ENCODE measurements around the gene NTRK3.

Gene NTRK3

DNA sequence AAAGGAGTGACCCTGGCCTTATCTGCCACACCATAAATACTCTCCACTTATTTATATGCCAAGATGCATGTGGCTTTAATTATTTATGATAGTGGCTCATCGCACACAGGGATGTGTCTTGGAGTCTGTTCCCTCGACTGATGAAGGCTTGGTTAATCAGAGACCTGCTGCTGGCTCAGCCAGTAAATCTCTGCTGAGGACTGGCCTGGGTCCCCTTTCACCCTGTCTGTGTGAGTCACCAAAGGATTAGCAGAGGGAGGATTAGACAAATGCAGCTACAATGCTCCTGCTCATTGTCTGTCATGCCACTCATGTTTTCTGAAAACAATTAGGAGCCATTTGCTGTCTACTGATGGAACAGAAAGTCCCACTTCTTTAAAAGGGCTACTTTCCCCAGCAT, 226.8 kb downstream of the NTRK3 start:
- DNase-seq (ENCODE audit: low read depth in 2 of 2): peak; percentile 4 to 9

DNA sequence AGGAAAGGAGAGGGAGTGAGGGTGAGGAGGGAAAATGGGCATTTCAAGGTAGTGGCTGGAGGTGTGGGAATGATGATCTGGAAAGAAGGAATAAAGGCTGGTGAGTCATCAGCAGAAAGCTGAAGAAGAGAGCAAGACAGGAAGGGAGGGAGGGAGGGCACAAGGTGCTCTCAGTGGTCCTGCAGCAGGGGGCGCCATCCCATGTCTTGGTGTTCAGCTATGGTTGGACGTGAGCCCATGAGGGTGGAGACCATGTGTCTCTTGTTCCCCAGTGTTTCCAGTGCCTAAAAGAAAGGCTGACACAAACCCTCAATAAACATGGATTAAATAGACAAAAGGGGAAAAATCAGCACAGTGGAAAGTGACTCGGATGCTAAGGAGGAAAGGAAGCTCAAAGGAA, 228.5 kb downstream of the NTRK3 start:
- no peak for DNase-seq (ENCODE audit: low read depth in 2 of 2)

DNA sequence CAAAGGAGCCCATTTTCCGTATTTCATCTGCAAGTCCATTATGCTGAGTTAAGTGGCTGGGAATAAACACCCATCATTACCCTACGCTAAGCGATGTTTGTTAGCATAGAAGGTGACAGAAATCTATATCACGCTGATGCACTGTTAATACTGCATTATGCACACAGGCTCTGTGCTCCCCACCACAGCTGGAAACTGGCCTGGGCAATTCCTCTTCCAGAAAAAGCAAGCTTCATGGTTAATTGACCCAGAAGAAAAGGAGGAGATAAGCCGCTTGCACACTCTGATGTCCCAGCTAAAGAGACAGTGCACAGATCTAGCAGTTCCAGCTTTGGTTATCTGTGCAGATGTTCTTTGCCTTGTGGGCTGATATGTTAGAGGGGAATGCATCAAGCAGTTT, 232.6 kb downstream of the NTRK3 start:
- no peak for DNase-seq (ENCODE audit: low read depth in 2 of 2)

DNA sequence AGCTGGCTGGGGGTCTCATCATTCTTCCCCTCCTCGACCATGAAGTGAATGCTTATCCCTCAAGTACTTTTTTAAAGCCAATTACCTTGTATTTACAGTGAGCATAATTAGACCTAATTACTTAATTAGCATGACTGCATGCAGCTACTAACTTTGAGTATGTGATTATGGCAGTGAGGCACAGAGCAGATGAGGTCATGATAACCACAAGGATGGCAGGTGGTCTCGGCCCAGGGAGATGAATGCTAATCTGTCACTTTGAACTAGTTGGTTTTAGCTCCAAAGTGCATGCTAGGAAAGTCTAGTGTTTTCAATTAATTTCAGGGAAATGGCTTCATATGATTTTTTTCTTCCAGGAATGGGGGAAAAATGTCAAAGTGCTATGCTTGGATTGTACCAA, 233.8 kb downstream of the NTRK3 start:
- peak; percentile 13 to 19 for DNase-seq (ENCODE audit: low read depth in 2 of 2)

DNA sequence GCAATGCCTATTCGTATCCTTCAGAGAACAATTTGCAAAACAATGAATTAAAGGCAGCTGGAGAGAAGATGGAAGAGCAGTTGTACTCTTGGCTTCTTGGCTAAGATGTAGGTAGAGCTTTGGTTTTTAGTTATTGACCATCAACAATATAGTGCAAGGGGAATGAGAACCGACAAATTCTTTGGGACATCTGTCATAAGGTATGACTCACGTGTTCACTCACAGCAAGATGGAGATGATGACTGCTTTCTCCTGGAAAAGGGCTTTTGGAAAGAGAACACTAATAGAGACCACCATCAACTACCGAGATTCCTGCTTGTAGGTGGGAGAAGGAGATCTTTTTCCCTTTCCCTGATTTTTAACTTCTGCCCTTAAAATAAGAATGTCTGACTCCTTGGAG, 234.9 kb downstream of the NTRK3 start:
- DNase-seq (ENCODE audit: low read depth in 2 of 2): no peak

DNA sequence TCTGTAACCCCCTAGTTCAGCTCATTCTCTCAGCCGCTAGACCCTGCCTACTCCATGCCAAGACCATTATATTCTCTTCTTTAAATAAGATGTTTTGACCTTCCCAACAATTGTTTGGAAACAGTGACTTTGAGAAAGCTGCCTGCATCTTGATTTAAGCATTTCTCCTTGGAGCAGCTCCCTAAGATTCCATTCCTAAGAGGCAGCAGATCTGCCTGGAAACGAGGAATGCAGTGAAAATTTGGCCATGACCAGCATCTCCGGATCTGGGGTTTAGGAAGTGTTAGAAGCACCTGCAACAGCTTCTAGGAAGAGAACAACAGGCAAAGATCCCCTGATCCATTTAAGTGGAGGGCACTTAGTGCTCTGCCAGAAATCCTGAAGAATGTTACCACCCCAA, 235.7 kb downstream of the NTRK3 start:
- no peak for DNase-seq (ENCODE audit: low read depth in 2 of 2)

DNA sequence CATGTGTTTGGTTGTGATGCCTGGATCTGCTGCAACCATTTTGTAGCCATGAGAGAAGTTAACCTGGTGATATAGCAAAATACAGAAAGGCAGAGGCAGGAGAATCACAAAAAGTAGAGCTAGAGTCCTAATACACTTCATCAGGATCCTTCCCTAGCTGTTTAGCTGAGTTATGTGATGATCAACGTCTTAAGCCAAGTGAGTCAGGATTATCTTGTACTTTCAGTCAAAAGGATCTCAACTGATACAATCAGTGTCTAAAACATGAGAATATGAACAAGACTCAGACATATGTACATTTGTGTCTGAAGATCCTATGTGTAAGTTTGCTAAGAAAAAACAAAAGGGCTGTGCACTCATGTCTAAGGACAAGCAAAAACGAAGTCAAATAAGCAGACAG, 236.9 kb downstream of the NTRK3 start:
- DNase-seq (ENCODE audit: low read depth in 2 of 2): no peak

DNA sequence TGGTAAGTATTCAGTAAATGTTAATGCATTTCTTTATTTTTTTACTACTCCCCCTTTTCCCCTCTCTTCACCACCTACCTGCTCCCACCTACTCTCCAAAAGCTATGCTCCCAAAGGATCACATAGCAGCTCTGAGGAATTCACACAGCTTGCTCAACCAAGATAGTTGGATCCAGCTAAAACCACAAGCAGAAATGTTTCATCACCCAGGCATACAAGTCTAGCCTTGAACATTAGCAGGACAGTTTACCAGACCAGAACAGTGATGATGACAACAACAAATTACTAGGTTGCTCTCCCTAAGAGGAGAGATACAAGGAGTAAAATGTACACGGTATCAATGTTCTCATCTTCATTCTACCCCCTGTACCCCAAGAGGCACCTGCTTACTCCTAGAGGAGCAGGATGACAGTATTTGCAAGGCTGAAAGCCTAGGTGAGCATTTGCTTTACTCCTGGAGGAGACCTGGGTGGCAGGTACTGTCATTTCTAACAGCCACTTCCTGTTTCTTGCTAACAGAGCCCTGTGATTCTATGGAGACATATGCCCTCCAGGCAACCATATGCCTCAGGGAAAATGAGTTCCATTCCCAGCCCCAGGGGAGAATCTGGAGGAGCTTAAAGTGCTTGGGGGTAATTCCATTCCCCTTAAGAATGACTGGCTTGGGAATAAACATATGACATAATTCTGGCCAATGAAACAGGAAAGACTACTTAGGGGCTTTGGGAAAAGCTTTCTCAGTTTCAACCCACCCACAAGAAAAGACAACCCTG, 237.5 kb downstream of the NTRK3 start:
- DNase-seq (ENCODE audit: low read depth in 2 of 2): peak; percentile 77 to 78

DNA sequence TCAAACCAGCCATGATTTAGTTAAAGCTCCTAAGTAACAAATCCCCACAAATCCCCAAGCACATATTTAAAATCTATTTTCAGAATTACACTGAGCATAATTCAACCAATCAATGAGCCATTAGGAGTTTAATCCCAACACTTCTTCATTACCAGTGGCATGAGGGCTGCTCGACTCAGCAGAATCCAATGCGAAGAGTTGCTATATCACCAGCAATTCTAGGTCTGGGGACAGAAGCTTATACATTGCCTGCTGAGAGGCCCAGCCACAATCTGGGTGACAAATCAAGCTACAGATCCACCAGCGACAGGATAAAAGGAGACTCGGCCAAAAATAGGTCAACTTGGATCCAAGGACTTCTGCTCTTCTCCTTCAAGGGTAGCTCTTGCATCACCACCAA, 238.8 kb downstream of the NTRK3 start:
- no peak for DNase-seq (ENCODE audit: low read depth in 2 of 2)

DNA sequence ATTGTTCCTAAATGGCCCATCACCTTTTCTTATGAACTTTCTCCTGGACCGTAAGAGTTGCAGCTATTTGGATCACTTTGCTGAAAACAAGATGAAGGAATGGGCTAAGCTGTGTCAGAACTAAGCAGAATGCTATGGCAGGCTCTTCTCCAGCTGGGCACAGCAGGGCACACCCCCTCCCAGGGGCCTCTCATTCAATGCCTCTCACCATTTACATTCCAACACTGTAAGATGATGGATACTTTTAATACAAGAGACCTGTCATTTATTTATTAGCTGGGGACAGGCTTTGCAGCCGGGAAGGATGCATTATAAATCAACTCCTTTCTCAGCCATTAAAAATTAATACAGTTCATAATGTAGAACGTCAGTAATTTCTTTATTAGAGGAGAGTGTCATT, 240.1 kb downstream of the NTRK3 start:
- no peak for DNase-seq (ENCODE audit: low read depth in 2 of 2)

DNA sequence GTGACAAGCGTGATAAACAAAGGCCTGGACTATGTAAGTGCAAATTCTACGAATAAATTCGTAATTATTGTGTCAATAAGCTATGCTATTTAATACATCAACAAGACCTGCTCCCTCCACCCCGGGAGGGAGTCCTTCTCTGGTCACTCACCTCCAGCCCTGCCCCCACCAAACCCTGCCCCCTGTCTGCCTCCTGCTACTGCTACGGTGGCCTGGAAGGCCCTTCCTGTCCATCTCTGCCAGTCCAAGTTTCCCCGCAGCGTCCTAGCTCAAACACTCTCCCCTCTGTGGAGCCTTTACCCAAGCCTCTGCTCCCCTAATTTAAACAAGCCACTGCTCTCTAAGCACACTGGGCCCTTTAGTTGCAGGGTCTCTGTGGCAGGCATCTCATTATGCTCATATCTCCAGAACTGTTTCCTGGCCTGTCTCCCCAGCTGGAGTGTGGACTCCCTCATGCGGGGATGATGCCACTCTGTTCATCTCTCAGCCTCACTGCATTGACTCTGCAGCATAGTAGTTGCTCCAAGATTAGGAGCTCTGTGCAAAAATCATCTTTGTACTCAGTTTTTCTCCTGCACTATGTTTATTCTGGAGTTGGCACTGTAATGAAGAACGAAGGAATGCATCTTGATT, 241.2 kb downstream of the NTRK3 start:
- no peak for DNase-seq (ENCODE audit: low read depth in 2 of 2)

DNA sequence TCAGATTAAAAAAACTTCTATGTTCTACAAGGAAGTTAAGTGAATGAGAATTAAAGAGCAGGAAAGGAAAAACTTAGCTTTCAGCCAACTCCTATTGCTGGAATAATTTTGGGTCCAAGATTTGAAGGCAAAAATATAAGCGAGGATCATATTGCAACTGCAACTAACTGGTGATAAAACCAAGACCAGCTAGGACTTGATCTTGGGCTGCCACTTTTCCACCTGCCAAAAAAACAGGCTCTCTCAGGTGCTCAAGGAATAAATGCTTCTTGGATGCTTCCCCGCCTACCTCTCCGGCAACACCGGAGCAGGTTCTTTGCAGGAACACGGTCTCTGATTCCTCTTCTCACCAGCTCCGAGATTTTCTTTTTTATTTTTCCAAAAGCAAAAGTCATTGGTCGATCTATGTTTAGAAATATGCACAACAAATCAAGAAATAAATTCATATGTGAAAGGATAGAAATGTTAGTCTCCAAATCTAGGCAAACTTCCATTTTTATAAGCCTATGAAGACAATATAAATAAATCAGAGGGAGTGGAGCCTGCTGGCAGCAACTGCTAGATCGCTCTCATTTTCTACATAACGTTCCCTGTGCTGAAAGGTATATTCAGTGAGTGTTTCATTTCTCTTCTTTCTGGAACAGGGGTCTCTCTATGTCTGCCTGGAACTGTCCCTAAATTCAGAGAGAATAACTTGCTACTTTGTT, 241.9 kb downstream of the NTRK3 start:
- no peak for DNase-seq (ENCODE audit: low read depth in 2 of 2)

DNA sequence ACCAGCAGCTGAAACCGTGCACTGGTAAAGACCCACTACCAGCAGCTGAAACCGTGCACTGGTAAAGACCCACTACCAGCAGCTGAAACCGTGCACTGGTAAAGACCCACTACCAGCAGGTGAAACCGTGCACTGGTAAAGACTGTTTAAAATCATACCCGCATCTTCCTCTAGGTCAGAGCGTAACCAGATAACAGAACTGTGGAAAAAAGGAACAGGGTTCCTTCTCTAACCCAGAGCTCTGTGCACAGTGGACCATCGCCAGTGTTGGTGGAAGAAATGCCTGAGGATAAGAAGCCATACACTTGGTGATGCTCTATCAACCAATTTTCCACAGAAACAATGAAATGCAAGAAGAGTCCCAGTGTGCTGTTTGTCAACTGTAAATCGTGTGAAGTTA, 243.4 kb downstream of the NTRK3 start:
- DNase-seq (ENCODE audit: low read depth in 2 of 2): no peak

DNA sequence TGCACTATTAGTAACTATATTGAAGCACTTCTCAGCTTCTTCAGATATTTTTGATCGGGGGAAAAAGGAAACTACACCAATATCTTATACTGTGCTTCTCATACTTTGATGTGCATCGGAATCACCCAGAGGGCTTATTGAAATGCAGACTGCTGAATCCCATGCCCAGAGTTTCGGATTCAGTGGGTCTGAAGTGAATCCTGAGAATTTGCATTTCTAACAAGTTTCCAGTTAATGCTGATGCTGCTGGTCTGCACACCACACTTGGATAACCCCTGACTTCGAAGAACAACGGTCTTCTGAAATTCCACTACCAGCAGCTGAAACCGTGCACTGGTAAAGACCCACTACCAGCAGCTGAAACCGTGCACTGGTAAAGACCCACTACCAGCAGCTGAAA, 243.9 kb downstream of the NTRK3 start:
- no peak for DNase-seq (ENCODE audit: low read depth in 2 of 2)

DNA sequence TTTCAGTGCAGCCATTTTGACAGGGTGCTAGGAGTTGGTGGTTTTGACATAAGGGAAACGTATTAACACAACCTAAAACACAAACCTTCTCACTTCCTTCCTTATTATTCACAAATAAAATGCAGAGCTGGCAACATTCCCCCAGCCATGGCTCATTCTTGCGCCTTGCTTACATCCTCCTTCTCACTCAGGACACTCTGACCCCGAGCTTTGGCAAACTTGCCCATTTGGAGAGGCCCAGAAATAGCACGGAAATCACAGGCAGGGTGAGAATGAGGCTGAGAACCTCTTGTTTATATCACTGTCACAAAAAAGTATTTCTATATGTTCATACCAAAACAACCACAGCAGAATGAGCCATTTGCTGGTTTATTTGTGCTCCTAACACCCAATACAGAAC, 244.3 kb downstream of the NTRK3 start:
- DNase-seq (ENCODE audit: low read depth in 2 of 2): no peak

DNA sequence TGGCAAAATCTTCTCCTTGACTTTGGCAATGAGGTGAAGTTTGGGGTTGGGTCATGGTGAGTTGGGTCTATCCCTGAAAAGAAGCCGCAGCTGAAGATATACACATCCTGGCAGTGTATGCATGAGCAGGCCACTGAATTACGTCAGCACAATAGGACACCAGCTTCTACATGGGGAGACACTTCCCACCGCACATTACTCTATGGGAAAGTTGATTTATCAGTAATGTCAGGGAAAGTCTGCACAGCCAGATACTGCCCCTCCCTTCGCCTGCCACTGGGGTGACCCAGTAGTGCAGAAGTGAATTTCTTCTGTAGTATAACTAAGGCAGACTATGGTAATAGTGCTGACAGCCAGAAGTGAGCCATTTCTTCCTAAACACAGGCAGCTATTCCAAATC, 245.0 kb downstream of the NTRK3 start:
- DNase-seq (ENCODE audit: low read depth in 2 of 2): no peak

DNA sequence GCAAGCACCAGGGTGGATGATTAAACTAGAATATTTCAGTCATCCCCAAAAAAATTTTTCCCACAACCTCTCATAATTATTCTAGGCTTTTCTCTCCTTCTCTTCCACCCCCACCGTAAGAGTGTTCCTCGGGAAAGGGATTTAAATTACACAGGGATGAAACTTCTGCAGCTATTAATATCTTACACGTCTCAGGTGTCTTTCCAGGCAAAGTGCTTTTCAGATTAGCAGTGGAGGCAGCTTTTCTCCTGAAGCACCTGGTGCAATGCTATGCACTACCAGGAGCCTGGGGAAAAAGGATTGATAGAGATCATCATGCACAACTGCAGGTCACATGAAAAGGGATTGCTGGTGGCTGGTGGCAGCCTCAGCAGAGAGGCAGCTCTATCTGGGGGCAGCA, 250.4 kb downstream of the NTRK3 start:
- no peak for DNase-seq (ENCODE audit: low read depth in 2 of 2)

DNA sequence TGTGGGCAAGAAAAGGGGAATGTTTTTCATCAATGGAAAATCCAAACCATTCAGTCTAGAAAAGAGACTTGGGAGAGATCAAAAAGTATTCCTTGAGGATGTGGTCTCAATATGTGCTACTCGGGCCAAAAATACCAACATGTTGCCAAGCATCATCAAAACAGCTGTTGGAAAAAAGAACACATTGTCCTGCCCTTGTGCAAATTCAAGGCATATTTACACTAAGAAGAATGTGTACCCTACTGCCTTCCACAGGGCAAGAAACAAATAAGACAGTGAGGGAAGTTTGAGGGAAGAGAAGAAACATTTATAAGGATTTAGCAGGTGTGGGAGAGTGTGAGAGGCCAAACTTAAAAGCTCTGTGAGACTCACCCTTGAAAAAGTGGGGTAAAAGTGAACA, 252.1 kb downstream of the NTRK3 start:
- no peak for DNase-seq (ENCODE audit: low read depth in 2 of 2)

DNA sequence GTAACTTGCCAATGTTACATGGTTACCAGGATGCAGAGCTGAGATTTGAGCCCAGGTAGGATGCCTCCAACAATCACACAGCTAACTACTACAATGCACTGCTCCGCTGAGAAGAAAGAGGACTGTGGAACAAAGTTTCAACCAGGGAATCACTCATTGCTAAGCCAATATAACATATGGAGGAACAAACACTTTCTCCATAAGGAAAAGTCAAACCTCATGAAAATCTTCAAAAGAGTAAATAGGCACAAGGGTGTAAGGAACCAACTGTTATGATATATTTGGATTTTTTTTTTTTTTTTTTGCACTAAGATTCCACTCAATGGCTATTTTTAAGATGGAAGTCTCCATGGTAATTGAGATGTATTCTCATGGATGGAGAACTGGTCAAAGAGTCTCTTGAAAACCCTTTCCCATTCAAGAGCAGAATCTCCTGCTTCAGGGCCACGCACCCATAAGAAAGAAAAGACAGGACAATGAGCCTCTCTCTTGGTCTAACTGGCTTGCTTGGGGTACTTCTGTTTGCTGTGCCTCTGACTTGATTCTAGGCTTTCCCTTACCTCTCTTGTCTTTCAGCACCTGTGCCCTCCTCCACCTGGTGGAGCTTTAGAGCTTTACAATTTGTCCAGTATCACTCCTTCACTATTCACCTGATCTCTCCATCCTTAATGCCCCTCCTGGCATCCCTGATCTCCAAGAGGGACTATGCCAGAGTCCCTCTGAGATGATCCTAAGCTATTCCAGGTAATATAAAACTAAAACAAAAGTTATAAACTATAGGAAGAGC, 252.8 kb downstream of the NTRK3 start:
- no peak for DNase-seq (ENCODE audit: low read depth in 2 of 2)

DNA sequence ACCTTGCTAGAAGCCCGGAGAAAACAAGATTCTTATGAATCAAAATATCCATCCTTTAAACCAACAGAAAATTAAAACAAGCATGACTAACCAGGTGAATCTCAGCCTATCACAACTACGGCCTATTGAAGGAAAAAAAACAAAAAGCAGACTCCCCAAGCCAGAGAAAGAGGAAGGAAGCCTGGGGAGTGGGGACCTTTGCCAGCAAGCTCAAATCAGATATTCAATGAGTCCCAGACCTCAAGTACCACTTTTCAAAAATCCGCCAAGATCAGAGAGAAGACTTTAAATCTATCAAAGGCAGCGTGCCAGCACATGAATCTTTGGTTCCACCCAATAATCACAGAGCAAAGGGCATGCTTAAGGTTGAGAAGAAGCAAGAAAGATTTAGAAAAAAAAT, 253.8 kb downstream of the NTRK3 start:
- no peak for DNase-seq (ENCODE audit: low read depth in 2 of 2)

DNA sequence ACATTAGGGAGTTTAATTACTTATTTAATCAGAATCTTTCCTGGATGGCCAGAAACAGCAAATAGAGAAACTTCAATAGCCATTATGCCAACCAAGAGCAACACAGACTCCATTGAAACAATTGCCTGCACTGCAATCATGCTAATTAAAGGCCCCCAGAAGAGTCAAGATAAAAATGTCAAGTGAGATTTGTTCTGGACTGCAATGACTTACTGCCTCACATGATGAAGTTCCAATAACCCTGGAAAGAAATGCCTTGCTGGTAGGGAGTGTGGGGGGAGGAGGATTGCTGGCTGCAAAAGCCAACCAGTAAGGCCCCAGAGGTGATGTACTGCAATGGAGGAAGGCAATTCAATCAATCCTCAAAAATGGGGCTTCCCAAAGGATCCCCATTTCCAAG, 257.9 kb downstream of the NTRK3 start:
- no peak for DNase-seq (ENCODE audit: low read depth in 2 of 2)

DNA sequence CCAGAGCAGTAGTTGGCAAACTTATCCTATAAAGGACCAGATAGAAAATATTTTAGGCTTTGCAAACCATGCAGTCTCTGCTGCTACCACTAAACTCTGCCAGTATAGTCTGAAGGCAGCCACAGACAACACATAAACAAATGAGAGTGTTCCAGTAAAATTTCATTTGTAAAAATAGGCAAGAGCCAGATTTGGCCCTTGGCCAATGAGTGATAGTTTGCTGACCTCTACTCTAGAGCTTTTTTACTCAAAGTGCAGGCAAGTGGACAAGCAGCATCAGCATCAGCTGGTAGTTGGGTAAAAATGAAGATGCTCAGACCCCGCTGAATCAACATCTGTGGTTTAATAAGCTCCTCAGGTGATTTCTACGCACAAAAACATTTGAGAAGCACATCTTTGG, 269.8 kb downstream of the NTRK3 start:
- no peak for DNase-seq (ENCODE audit: low read depth in 2 of 2)
